Upper lobe of left lung (tissue), 4 donors: ENCODE measurements around the gene METTL9.

Experiments used
- EP300 ChIP-seq, 4 donors: sonication (generic); formaldehyde crosslinking; IDR thresholded peaks; one replicate each; pipeline ENCODE4 v1.5.1; 2017; ENCODE audit warnings: antibody characterized with exemption in 4 of 4, control low read depth in 2 of 4
- POLR2A ChIP-seq, 4 donors: fragments of 450-650 bp; IDR thresholded peaks; one replicate each; pipeline ENCODE4 v1.5.1; 2016 to 2017; ENCODE audit warnings: antibody characterized with exemption in 4 of 4, mild to moderate bottlenecking in 2 of 4
- POLR2AphosphoS5 ChIP-seq, 2 donors: sonication (generic); formaldehyde crosslinking; IDR thresholded peaks; one replicate each; pipeline ENCODE4 v1.5.1; 2017; ENCODE audit warnings: antibody characterized with exemption in 2 of 2
- TF ChIP-seq, protein P1 (sequence below), 6 experiments: fragments of 450-650 bp in 4 of 6; fragments of 200-600 bp in 2 of 6; sonication (generic) in 2 of 6; IDR thresholded peaks; one replicate each; pipeline ENCODE4 v1.5.1; 2016 to 2019; ENCODE audit warnings: antibody characterized with exemption in 6 of 6

DNA sequence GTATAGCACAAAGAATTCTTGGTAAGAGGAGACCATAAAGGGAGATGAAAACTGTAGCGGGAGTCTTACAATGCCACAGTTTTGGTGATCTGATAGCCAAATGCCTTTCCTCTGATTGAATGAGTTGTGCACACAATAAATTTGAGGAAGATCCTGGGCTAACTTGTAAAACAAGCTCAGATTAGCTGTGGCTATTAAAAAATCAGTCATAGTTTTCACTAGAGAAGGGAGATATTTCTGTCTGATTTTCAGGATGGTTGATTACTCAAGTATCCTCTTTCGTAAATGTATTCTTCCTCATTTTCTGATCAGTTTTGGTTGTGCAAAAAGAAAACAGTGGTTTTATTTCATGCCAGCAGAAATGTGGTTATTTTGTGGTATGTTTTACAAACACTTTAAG lies 9.1 kb upstream of the METTL9 start:
- TF ChIP-seq, protein P1, sequence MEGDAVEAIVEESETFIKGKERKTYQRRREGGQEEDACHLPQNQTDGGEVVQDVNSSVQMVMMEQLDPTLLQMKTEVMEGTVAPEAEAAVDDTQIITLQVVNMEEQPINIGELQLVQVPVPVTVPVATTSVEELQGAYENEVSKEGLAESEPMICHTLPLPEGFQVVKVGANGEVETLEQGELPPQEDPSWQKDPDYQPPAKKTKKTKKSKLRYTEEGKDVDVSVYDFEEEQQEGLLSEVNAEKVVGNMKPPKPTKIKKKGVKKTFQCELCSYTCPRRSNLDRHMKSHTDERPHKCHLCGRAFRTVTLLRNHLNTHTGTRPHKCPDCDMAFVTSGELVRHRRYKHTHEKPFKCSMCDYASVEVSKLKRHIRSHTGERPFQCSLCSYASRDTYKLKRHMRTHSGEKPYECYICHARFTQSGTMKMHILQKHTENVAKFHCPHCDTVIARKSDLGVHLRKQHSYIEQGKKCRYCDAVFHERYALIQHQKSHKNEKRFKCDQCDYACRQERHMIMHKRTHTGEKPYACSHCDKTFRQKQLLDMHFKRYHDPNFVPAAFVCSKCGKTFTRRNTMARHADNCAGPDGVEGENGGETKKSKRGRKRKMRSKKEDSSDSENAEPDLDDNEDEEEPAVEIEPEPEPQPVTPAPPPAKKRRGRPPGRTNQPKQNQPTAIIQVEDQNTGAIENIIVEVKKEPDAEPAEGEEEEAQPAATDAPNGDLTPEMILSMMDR (IDR thresholded peaks at IDR 0.05) = no peak
- no peak for TF ChIP-seq POLR2AphosphoS5 (IDR thresholded peaks at IDR 0.05)
- no peak for TF ChIP-seq POLR2A (IDR thresholded peaks at IDR 0.05)
- no peak for TF ChIP-seq EP300 (IDR thresholded peaks at IDR 0.05)
